Activated T-cell treated with anti-CD3 and anti-CD28 coated beads, Interleukin-2, amount 50 U/mL, for 4 hours (primary cell): ENCODE measurements around the gene PEX7. TPM values are rescaled to one million over a fixed set of nuclear protein-coding genes. Genes with fewer than 3 reads are reported as not detected.
"Not testable (repeated sequence)": the region's sequence is repeated elsewhere in the genome, so short reads cannot be mapped to it uniquely, and the experiment has no call there.

ENCODE experiments used
- ATAC-seq, 2 donors: fragments of 200-7000 bp; cut with Tn5 transposase; one replicate each; pipeline ENCODE4 v1.10.0; 2021
- DNase-seq: peaks from one replicate; pipeline ENCODE4 v3.0.0-alpha.2; 2020
- H3K27me3 Mint-ChIP-seq: one replicate; pipeline ENCODE4 v1.8.0; 2021; ENCODE audit warnings: low read depth, mixed read lengths
- H3K36me3 Mint-ChIP-seq: one replicate; pipeline ENCODE4 v1.8.0; 2022; ENCODE audit warnings: mixed read lengths; ENCODE audit not compliant: insufficient read depth
- H3K4me1 Mint-ChIP-seq: one replicate; pipeline ENCODE4 v1.8.0; 2021; ENCODE audit warnings: low read depth, mixed read lengths
- H3K4me3 Mint-ChIP-seq: one replicate; pipeline ENCODE4 v1.8.0; 2021; ENCODE audit warnings: mild to moderate bottlenecking, moderate library complexity, mixed read lengths
- H3K9me3 Mint-ChIP-seq: one replicate; pipeline ENCODE4 v1.8.0; 2021; ENCODE audit warnings: mixed read lengths
- total RNA-seq, 3 donors: library from RNA; stranded (reverse); gene quantifications; one replicate each; pipeline ENCODE4 v1.2.1, GENCODE V29; 2021

PEX7 gene
- total RNA-seq, 3 donors from 2014 or later: 4.0 to 5.1 (median 4.5) TPM

DNA sequence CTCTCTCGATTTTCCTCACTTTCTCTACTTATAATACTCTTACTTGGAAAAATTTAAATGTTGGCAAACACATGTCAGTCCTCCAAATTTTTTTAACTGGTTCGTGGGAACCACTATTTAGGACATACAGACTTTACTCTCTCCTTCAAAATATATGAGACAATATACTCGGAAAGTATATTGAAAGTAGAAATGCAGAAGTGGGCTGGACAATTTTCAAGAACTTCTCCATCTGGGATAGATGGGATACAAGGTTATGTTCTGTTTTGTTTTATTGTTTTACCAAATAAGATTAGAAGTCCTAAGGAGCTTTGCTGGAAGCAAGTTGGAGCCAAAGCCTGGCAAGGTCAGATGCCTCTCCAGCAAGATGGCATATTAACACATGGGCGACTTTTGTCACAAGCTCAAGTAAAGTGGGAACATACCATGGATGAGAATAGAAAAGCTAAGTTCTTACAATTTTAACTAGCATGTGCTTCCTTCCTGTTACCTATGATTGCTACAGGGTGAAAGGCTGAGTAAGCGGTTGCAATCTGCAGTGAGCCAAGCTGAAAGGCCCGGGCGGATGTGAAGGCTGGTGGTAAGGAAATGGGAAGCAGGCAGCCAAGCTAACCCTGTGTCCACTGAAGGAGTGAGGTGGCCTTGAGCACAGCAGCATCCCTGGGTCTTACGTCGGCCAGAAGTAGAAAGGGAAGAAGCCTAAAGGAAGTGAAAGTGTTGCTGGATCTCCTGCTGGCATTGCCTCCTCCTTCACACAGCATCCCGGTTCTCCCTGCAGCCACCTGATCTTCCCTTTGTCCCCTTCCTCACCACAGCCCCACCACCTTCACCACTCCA is 37.3 kb upstream of the PEX7 start:
- H3K27me3 Mint-ChIP-seq: no peaks in the 10 kb centered on the region
- peak; percentile 19 for DNase-seq
- H3K36me3 Mint-ChIP-seq: peaks cover 3% of the 10 kb centered on the region
- no peaks in the 10 kb centered on the region for H3K9me3 Mint-ChIP-seq
- peak in 1 of 2 donors; percentile 23 for ATAC-seq
- peak overlapping the region; percentile 77 for H3K4me3 Mint-ChIP-seq
- peaks cover 83% of the 10 kb centered on the region for H3K4me1 Mint-ChIP-seq

DNA sequence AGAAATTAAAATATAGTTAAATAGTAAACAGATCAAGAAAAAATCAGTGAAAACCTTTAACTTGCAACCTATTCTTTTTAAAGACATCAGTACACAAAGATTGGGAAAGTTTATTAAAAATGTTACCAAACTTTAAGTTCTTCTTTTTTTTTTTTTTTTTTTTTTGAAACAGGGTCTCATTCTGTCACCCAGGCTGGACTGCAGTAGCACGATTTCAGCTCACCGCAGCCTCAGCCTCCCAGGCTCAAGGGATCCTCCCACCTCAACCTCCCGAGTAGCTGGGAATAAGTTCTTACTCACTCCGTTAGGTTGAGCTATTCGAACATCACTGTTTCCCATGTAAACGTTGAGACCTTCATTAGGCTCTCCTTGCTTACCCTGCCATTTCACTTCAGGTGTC is 35.7 kb upstream of the PEX7 start:
- no peaks in the 10 kb centered on the region for H3K27me3 Mint-ChIP-seq
- H3K36me3 Mint-ChIP-seq: peaks cover 3% of the 10 kb centered on the region
- H3K4me1 Mint-ChIP-seq: peaks cover 88% of the 10 kb centered on the region
- no peak for ATAC-seq
- no peaks in the 10 kb centered on the region for H3K9me3 Mint-ChIP-seq
- DNase-seq: no peak
- H3K4me3 Mint-ChIP-seq: no peak overlapping the region

DNA sequence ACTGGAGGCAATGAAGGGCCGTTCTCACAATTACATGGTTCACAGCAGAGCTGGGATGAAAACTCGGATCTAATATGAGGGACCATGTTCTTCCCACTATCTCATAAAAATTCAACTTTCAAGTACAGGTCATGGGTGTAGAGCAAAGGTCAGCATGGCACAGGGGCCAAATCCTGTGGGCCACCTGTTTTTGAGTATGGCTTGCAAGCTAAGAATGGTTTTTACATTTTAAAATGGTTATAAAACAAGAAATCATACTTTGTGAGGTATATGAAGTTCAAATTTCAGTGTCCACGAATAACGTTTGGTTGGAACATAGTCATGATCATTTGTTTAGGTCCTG is 34.7 kb upstream of the PEX7 start:
- Mint-ChIP-seq H3K4me3 (peak overlapping the region; percentile 74), H3K36me3 (peaks cover 3% of the 10 kb centered on the region), H3K4me1 (peaks cover 81% of the 10 kb centered on the region), H3K27me3 (no peaks in the 10 kb centered on the region), H3K9me3 (no peaks in the 10 kb centered on the region)
- ATAC-seq (no peak), DNase-seq (no peak)

DNA sequence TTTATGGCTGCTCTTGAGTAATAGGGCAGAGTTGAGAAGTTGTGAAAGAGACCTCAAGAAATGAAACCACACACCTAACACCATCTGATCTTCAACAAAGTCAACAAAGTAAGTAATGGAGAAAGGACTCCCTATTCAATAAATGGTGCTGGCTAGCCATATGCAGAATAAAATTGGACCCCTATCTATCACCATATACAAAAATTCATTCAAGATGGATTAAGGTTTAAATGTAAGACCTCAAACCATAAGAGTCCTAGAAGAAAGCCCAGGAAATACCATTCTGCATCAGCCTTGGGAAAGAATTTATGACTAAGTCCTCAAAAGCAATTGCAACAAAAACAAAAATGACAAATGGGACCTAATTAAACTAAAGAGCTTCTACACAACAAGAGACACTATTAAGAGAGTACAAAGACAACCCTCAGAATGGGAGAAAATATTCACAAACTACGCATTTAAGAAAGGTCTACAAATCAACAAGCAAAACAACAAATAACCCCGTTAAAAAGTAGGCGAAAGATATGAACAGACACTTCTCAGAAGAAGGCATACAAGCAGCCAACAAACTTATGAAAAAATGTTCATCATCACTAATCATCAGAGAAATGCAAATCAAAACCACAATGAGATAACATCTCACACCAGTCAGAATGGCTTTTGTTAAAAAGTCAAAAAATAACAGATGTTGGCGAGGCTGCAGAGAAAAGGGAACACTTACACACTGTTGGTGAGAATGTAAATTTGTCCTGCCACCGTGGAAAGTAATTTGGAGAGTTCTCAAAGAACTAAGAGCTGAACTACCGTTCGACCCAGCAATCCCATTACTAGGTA is 34.1 kb upstream of the PEX7 start:
- Mint-ChIP-seq H3K9me3 (no peaks in the 10 kb centered on the region), H3K4me1 (peaks cover 78% of the 10 kb centered on the region), H3K27me3 (no peaks in the 10 kb centered on the region), H3K36me3 (peaks cover 3% of the 10 kb centered on the region), H3K4me3 (peak overlapping the region; percentile 74)
- peak in 1 of 2 donors; percentile 2 for ATAC-seq
- no peak for DNase-seq

DNA sequence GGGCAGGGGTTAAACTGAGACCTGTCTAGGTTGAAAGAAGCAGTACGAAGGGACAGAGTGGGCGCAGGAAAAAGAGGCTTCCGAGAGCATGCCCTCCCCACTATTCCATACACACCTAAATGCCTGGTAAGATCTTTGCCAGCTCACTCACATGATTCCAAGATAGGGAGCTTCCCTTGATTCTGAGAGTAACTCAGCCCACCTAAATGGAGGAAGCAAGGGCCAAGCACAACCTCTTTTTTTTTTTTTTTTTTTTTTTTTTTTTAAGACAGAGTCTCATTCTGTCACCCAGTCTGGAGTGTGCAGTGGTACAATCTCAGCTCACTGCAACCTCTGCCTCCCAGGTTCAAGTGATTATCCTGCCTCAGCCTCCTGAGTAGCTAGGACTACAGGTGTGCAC is 33.0 kb upstream of the PEX7 start:
- H3K9me3 Mint-ChIP-seq, H3K36me3 Mint-ChIP-seq, ATAC-seq, H3K27me3 Mint-ChIP-seq, DNase-seq: not testable (repeated sequence)
- peak overlapping the region; percentile 94 for H3K4me3 Mint-ChIP-seq
- H3K4me1 Mint-ChIP-seq: peaks cover 70% of the 10 kb centered on the region

DNA sequence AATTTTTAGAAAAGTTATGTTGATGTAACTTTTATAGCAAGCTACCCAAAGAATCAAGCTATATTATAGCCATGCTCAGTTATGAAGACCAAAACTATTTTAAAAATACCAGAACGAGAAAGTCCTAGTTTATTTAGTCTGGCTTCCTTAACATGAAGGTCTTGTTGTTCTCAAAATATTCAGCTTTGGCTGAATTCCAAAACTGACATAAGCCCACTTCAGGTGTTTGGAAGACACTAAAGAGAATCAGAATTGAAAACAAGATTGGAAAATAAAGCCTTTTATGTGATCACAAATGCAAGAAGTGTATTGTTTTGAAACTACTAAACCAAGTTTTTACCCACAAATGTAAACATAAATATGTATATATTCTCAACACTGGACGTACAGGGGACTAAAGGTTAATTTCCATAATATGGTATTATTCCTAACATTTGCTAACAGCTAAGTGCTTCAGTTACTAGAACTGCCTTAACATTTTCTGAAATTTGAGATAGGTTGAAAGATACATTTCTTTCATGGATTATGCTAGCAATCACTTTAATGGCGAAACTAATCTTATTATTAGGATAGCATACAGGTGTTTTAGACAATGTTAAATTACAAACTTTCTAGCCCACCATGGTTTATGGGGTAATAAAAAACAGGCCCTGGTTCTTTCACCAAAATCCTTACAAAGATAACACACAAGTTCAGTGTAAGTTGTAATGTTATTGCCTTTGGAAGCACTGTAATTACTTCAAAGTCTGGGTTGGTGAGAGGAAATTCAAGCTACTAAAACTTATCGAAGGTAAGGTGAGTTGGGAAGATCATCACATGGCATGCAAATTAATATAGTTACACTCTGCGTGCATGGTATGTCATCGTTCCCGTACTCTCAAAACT is 31.7 kb upstream of the PEX7 start:
- Mint-ChIP-seq H3K4me3 (peak overlapping the region; percentile 94), H3K27me3 (no peaks in the 10 kb centered on the region), H3K9me3 (no peaks in the 10 kb centered on the region), H3K36me3 (peaks cover 3% of the 10 kb centered on the region), H3K4me1 (peaks cover 58% of the 10 kb centered on the region)
- no peak for DNase-seq
- no peak for ATAC-seq

DNA sequence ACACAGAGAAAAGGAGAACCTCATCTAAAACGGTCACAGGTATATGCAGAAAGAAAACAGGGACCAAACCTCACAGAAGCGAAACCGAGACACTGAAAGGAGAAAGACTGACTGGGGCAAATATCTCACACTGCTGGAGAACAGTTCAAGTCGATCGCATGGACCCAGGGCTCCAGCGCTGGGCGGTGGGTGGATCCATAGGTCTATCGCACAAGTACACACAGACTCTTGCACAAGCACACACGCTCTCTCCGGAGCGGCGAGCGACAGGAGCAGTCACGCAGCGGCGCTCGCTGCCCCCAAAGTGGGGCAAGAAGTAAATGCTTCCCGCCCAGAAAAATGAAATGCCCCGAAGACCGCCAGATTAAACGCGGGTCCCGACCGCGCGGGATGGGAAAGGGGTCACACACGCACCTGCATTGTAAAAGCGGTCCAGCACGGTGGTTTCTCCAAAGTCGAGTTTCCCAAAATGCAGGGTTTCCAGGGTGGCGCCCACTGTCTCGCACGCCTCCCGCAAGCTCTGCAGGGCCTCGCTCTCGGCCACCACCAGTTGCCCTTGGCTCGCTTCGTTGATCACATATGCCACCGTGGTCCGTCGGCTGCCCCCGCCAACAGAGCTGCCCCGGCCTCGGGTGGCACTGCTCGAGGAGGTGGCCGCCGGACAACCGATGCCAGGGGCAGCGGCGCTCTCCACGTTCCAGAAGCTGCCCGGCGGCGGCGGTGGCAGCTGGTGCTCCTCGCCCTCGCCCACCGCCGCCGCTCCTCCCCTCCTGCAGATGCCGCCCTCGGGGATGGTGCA is 30.9 kb upstream of the PEX7 start:
- Mint-ChIP-seq H3K9me3 (no peaks in the 10 kb centered on the region), H3K4me3 (peak overlapping the region; percentile 94), H3K36me3 (peaks cover 3% of the 10 kb centered on the region), H3K4me1 (peaks cover 51% of the 10 kb centered on the region), H3K27me3 (no peaks in the 10 kb centered on the region)
- peak; percentile 3 to 9 for ATAC-seq
- peak; percentile 44 for DNase-seq

DNA sequence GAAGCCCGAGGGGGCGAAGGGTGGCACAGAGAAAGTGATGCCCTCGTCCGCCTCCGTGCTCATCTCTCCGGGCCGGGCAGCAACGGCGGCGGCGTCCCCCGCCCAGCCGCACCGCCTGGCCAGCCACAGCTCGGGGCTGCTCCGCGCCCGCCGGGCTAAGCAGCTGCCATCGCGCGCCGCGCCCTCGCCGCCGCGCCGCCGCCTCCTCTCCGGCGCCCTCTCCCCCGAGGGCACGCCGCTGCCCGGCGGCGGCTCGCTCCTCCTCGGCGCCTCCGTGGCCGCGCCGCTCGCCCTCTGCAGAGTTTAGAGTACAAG is 30.3 kb upstream of the PEX7 start:
- DNase-seq (no peak), ATAC-seq (peak; percentile 20 to 26)
- Mint-ChIP-seq H3K4me3 (peak overlapping the region; percentile 94), H3K9me3 (no peaks in the 10 kb centered on the region), H3K36me3 (peaks cover 3% of the 10 kb centered on the region), H3K27me3 (no peaks in the 10 kb centered on the region), H3K4me1 (peaks cover 47% of the 10 kb centered on the region)

DNA sequence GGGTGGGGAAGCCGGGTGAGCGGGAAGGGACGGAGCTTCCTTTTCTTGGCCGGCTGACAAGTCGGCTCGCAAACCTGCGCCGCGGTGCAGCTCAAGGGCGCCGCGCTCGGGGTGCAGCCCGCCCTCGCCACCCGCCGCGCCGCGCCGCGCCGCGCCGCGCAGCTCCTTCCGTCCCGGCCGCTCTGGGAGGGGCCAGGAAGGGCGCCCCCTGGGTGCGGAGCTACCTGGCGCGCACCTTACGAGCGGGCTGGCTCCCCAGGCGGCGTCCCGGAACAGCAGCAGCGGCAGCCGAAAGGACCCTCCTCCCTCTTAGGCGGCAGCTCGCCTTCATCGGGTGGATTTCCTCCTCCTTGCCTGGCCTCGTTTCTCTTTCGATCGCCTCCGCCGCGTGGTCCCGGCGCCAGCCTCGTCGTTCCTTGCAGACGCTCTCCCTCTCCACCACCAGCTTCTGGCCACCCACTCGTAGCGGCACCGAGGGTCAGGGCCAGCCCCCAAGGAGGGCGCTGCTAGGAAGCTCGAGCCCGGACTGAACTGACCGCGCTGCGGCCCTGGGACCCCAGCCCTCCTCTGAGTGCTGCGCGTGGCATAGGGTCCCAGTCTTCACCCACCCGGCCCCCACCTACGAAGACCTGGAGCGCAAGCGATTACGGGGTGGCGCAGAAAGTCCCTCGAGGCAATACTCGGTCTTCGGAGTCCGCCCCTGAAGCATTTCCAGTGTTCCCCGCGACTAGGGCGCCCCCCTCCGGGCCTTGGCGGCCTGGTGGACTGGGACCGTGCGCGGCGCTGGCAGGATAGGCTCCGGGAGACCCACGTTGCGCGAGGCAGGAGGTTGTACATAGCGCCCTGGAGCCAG is 29.8 kb upstream of the PEX7 start, which contains the start of gene MAP3K5:
Gene MAP3K5 (minus strand): TSS at position 68 of the 853 bp plus-strand sequence. CDS start 320 bp downstream, outside the sequence.
- peak; percentile 77 to 80 for ATAC-seq
- Mint-ChIP-seq H3K27me3 (no peaks in the 10 kb centered on the region), H3K4me3 (peak within 1 kb of the TSS; percentile 94), H3K9me3 (no peaks in the 10 kb centered on the region), H3K4me1 (peaks cover 42% of the 10 kb centered on the region), H3K36me3 (peaks cover 3% of the 10 kb centered on the region)
- DNase-seq: peak; percentile 95

DNA sequence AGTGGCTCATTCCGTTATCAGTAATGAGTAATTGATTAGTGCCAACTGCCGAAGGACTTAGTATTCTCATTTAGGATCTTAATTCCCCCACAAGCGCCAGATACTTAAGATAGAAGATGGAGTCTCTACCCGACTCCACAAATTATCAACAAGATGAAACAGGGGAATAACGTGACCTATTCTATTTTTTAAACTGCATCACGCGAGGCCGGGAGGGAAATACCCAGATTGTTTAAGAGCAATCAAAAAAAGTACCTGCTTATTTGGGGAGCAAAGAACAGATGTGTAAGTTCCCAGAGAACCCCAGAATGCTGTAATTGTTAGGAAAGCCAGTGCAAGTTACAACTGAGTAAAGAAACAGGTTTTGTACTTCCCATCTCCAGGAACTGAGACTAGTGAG is 29.0 kb upstream of the PEX7 start:
- no peak for DNase-seq
- peaks cover 34% of the 10 kb centered on the region for H3K4me1 Mint-ChIP-seq
- no peak for ATAC-seq

DNA sequence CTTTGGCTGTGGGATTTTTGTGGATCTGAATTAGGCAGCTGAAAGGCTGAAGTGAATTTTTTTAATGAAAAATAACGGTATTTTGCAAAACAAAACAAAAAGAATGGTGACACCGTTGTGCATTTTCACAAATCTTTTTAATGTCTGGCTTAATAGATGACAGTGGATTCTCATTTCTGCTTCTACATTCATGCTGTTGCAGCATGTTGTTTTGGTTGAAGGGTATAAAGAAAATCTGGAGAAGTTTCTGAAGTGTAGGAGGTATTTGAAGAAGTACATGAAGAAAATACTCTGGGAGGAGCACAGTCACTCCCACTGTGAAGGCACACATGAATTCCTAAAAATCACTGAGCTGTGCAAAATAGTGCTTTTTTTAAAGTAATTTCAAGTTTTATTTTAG is 27.0 kb upstream of the PEX7 start:
- peaks cover 17% of the 10 kb centered on the region for H3K4me1 Mint-ChIP-seq
- no peaks in the 10 kb centered on the region for H3K27me3 Mint-ChIP-seq
- no peaks in the 10 kb centered on the region for H3K36me3 Mint-ChIP-seq
- DNase-seq (no peak), ATAC-seq (no peak)
- no peaks in the 10 kb centered on the region for H3K9me3 Mint-ChIP-seq
- H3K4me3 Mint-ChIP-seq: no peak overlapping the region

More for the DNA sequence above, 29.0 kb upstream of the PEX7 start:
- H3K4me3 Mint-ChIP-seq: peak overlapping the region; percentile 94
- no peaks in the 10 kb centered on the region for H3K27me3 Mint-ChIP-seq
- peaks cover 3% of the 10 kb centered on the region for H3K36me3 Mint-ChIP-seq
- no peaks in the 10 kb centered on the region for H3K9me3 Mint-ChIP-seq

DNA sequence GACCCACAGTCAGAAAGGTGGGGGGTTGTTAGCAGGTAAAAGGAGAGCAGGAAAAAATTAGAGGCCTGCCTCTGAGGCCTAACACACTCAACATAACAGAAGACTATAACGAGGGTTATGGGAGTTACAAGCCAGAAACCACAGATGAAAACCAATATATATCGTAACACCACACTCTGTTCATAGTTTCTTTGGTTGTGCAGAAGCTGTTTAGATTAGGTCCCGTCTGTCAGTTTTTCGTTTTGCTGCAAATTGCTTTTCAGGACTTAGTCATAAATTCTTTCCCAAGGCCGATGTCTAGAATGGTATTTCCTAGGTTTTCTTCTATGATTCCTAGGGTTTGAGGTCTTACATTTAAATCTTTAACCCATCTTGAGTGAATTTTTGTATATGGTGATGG is 26.4 kb upstream of the PEX7 start:
- H3K4me1 Mint-ChIP-seq: peaks cover 10% of the 10 kb centered on the region
- no peak for DNase-seq
- no peak for ATAC-seq
- H3K4me3 Mint-ChIP-seq: no peak overlapping the region
- no peaks in the 10 kb centered on the region for H3K9me3 Mint-ChIP-seq
- H3K27me3 Mint-ChIP-seq: no peaks in the 10 kb centered on the region
- H3K36me3 Mint-ChIP-seq: no peaks in the 10 kb centered on the region

DNA sequence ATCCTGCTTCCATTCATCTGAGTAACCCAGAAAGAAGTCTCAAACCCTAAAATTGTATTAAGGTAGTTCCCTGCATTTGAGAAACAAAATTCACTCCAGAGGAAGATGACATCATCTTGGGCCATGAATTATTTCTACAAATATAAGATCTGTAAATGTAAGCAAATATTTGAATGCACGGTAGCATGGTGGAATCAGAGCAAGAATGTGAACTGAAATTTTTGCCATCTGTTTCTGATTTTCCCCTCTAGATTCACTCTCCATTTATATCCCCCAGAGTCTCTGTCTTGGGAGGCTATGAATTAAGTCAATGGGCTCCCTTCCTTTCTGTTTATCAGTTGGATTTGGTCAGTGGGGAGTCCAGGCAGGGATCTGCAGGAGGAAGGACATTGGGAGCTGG is 24.3 kb upstream of the PEX7 start:
- ATAC-seq: no peak
- H3K4me1 Mint-ChIP-seq: peaks cover 5% of the 10 kb centered on the region
- H3K4me3 Mint-ChIP-seq: no peak overlapping the region
- H3K27me3 Mint-ChIP-seq: peaks cover 4% of the 10 kb centered on the region
- no peak for DNase-seq
- no peaks in the 10 kb centered on the region for H3K9me3 Mint-ChIP-seq
- H3K36me3 Mint-ChIP-seq: no peaks in the 10 kb centered on the region
